H1 (cell line): ENCODE results near the gene PDGFB.

Source experiments
- CTCF ChIP-seq, 3 experiments: IDR thresholded peaks; 1 replicate in 2 of 3; 2 replicates in 1 of 3; pipeline versions ENCODE4 v1.5.1 to v1.6.1; 2011; ENCODE audit warnings: low read length in 3 of 3, mild to moderate bottlenecking in 3 of 3, inconsistent platforms in 2 of 3, low read depth in 1 of 3, moderate library complexity in 1 of 3; ENCODE audit not compliant: insufficient read depth in 1 of 3; ENCODE audit errors: control extremely low read depth in 1 of 3
- EZH2 ChIP-seq: fragments of 200-600 bp; sonication (generic); IDR thresholded peaks from 2 replicates; pipeline ENCODE4 v1.7.1; 2012; ENCODE audit warnings: low read depth, mild to moderate bottlenecking, moderate library complexity, low read length, inconsistent platforms; ENCODE audit not compliant: severe bottlenecking
- POLR2A ChIP-seq, 2 experiments: IDR thresholded peaks; 1 replicate in 1 of 2; 2 replicates in 1 of 2; pipeline ENCODE4 v1.6.1; 2011; ENCODE audit warnings: low read depth in 2 of 2, low read length in 2 of 2, mild to moderate bottlenecking in 2 of 2; ENCODE audit errors: control extremely low read depth in 1 of 2
- POLR2AphosphoS5 ChIP-seq: IDR thresholded peaks from 2 replicates; pipeline ENCODE4 v1.6.1; 2011; ENCODE audit warnings: low read depth, low read length
- RAD21 ChIP-seq, 2 experiments: IDR thresholded peaks in 1 of 2; conservative IDR thresholded peaks in 1 of 2; 2 replicates each; pipeline ENCODE4 v1.6.1; 2011; ENCODE audit warnings: low read depth in 2 of 2, low read length in 2 of 2, improper control_type of control experiment in 1 of 2, inconsistent platforms in 1 of 2, mild to moderate bottlenecking in 1 of 2, moderate library complexity in 1 of 2
- RFX5 ChIP-seq: IDR thresholded peaks from 2 replicates; pipeline ENCODE4 v1.6.1; 2011; ENCODE audit warnings: low read depth, low read length, improper control_type of control experiment, borderline replicate concordance
- SP1 ChIP-seq: IDR thresholded peaks from 2 replicates; pipeline ENCODE4 v1.6.1; 2011; ENCODE audit warnings: low read depth, low read length

- no peak for TF ChIP-seq CTCF (IDR thresholded peaks at IDR 0.05; ENCODE audit: control extremely low read depth in 1 of 3, insufficient read depth in 1 of 3, low read depth in 1 of 3, low read length in 3 of 3)
- TF ChIP-seq POLR2AphosphoS5, result no peak
- TF ChIP-seq POLR2A (IDR thresholded peaks at IDR 0.05; ENCODE audit: control extremely low read depth in 1 of 2, low read depth in 2 of 2, low read length in 2 of 2), result no peak
- no peak for TF ChIP-seq EZH2
- TF ChIP-seq RAD21 (IDR thresholded peaks at IDR 0.05 in 1 of 2, conservative IDR thresholded peaks at IDR 0.05 in 1 of 2; ENCODE audit: low read depth in 2 of 2, low read length in 2 of 2), result no peak
- no peak for TF ChIP-seq RFX5
- TF ChIP-seq SP1, result no peak
Measured at GRCh38 chr22:39246217-39246616, 1.4 kb upstream of the PDGFB start.
